ENCODE results near the gene ELF3. TPM values are rescaled to one million over a fixed set of nuclear protein-coding genes. Genes with fewer than 3 reads are reported as not detected.

Gene ELF3
- total RNA-seq, 4 donors from 2014 or later, result 10.8 to 39.9 (median 26.7) TPM

- DNase-seq (ENCODE audit: low spot score in 2 of 2), result no peak
- no peaks in the 10 kb centered on the region for H3K9me3 ChIP-seq
- 73% methylated on average over 16 of the region's 17 CpGs for WGBS
- H3K36me3 ChIP-seq, result peaks cover 16% of the 10 kb centered on the region
- no peak for TF ChIP-seq POLR2A (IDR thresholded peaks at IDR 0.05)
- no peak for TF ChIP-seq EP300 (IDR thresholded peaks at IDR 0.05)
- TF ChIP-seq, protein P1, sequence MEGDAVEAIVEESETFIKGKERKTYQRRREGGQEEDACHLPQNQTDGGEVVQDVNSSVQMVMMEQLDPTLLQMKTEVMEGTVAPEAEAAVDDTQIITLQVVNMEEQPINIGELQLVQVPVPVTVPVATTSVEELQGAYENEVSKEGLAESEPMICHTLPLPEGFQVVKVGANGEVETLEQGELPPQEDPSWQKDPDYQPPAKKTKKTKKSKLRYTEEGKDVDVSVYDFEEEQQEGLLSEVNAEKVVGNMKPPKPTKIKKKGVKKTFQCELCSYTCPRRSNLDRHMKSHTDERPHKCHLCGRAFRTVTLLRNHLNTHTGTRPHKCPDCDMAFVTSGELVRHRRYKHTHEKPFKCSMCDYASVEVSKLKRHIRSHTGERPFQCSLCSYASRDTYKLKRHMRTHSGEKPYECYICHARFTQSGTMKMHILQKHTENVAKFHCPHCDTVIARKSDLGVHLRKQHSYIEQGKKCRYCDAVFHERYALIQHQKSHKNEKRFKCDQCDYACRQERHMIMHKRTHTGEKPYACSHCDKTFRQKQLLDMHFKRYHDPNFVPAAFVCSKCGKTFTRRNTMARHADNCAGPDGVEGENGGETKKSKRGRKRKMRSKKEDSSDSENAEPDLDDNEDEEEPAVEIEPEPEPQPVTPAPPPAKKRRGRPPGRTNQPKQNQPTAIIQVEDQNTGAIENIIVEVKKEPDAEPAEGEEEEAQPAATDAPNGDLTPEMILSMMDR (IDR thresholded peaks at IDR 0.05), result no peak
- TF ChIP-seq POLR2AphosphoS5 (IDR thresholded peaks at IDR 0.05), result no peak
- H3K4me3 ChIP-seq, result no peak overlapping the region
- no peak overlapping the region for H3K27ac ChIP-seq
- no peaks in the 10 kb centered on the region for H3K27me3 ChIP-seq
- peaks cover 14% of the 10 kb centered on the region for H3K4me1 ChIP-seq
These were observed 4.7 kb downstream of the ELF3 start for GRCh38 chr1:202014915-202015661.

- H3K9me3 ChIP-seq, result no peaks in the 10 kb centered on the region
- H3K4me3 ChIP-seq, result no peak overlapping the region
- H3K36me3 ChIP-seq, result peaks cover 16% of the 10 kb centered on the region
- no peak for TF ChIP-seq POLR2AphosphoS5 (IDR thresholded peaks at IDR 0.05)
- no peak for TF ChIP-seq POLR2A (IDR thresholded peaks at IDR 0.05)
- no peak for TF ChIP-seq EP300 (IDR thresholded peaks at IDR 0.05)
- TF ChIP-seq, protein P1 (IDR thresholded peaks at IDR 0.05), result no peak
- peaks cover 10% of the 10 kb centered on the region for H3K4me1 ChIP-seq
- 92% methylated on average over 3 of the region's 3 CpGs for WGBS
- H3K27me3 ChIP-seq, result no peaks in the 10 kb centered on the region
- H3K27ac ChIP-seq, result no peak overlapping the region
- DNase-seq (ENCODE audit: low spot score in 2 of 2), result no peak
These were observed 5.2 kb downstream of the ELF3 start for GRCh38 chr1:202015662-202015937.

DNA sequence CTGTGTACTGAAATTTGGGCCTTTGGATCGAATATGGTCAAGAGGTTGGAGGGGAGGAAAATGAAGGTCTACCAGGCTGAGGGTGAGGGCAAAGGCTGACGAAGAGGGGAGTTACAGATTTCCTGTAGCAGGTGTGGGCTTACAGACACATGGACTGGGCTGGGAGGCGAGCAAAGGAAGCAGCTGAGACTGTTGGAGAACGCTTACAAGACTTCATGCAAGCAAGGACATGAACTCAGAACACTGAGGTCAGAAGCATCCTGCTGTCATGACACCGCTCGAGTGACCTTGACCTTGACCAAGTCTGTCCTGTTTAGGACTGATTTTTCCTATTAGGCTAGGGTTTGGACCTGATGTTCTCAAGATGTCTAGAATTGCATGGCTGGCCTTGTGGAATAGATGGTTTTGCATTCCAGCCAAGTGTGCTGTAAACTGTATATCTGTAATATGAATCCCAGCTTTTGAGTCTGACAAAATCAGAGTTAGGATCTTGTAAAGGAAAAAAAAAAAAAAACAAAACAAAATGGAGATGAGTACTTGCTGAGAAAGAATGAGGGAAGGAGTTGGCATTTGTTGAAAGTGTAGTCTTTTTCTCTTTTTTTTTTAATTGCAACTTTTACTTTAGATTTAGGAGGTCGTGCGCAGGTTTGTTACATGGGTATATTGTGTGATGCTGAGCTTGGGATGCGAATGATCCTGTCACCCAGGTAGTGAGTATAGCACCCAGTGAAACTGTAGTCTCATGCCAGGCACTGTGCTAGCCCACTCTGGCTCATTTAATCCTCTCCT is 5.8 kb downstream of the ELF3 start:
- Histone ChIP-seq H3K36me3 (peaks cover 16% of the 10 kb centered on the region), H3K4me3 (no peak overlapping the region)
- WGBS, result 84% methylated on average over 9 of the region's 9 CpGs

GRCh38 chr1:202016811-202017748 is 6.7 kb downstream of the ELF3 start:
- no peak overlapping the region for H3K4me3 ChIP-seq
- no peak for TF ChIP-seq POLR2A (IDR thresholded peaks at IDR 0.05)
- no peak for TF ChIP-seq POLR2AphosphoS5 (IDR thresholded peaks at IDR 0.05)
- TF ChIP-seq, protein P1 (IDR thresholded peaks at IDR 0.05), result no peak
- no peak for TF ChIP-seq EP300 (IDR thresholded peaks at IDR 0.05)
- no peaks in the 10 kb centered on the region for H3K9me3 ChIP-seq
- H3K36me3 ChIP-seq, result peaks cover 16% of the 10 kb centered on the region
- no peaks in the 10 kb centered on the region for H3K27me3 ChIP-seq
- 89% methylated on average over 21 of the region's 21 CpGs for WGBS
- no peak for DNase-seq (ENCODE audit: low spot score in 2 of 2)
- H3K27ac ChIP-seq, result no peak overlapping the region
- H3K4me1 ChIP-seq, result peaks cover 8% of the 10 kb centered on the region

More for the DNA sequence above, 5.8 kb downstream of the ELF3 start:
- DNase-seq (ENCODE audit: low spot score in 2 of 2), result no peak
- no peaks in the 10 kb centered on the region for H3K9me3 ChIP-seq
- H3K4me1 ChIP-seq, result peaks cover 8% of the 10 kb centered on the region
- TF ChIP-seq POLR2AphosphoS5 (IDR thresholded peaks at IDR 0.05), result no peak
- TF ChIP-seq POLR2A (IDR thresholded peaks at IDR 0.05), result no peak
- no peak for TF ChIP-seq EP300 (IDR thresholded peaks at IDR 0.05)
- TF ChIP-seq, protein P1 (IDR thresholded peaks at IDR 0.05), result no peak
- H3K27me3 ChIP-seq, result no peaks in the 10 kb centered on the region
- no peak overlapping the region for H3K27ac ChIP-seq
